Endothelial cell (in vitro differentiated cells): ENCODE results near the gene RPL22L1. TPM values are rescaled to one million over a fixed set of nuclear protein-coding genes. Genes with fewer than 3 reads are reported as not detected.

ENCODE experiments used
- DNase-seq: peaks from one replicate; pipeline ENCODE4 v3.0.0; 2021; ENCODE audit warnings: low spot score
- H3K27ac Mint-ChIP-seq: one replicate; pipeline ENCODE4 v1.8.0; 2021; ENCODE audit warnings: mixed read lengths, inconsistent platforms; ENCODE audit not compliant: unreplicated experiment
- H3K27me3 Mint-ChIP-seq: one replicate; pipeline ENCODE4 v1.8.0; 2021; ENCODE audit warnings: mild to moderate bottlenecking, moderate library complexity, mixed read lengths, inconsistent platforms; ENCODE audit not compliant: unreplicated experiment
- H3K36me3 Mint-ChIP-seq: one replicate; pipeline ENCODE4 v1.8.0; 2021; ENCODE audit warnings: mild to moderate bottlenecking, low read depth, mixed read lengths, inconsistent platforms; ENCODE audit not compliant: unreplicated experiment
- H3K4me1 Mint-ChIP-seq: one replicate; pipeline ENCODE4 v1.8.0; 2021; ENCODE audit warnings: mild to moderate bottlenecking, mixed read lengths, inconsistent platforms; ENCODE audit not compliant: unreplicated experiment
- H3K4me3 Mint-ChIP-seq: one replicate; pipeline ENCODE4 v1.8.0; 2021; ENCODE audit warnings: mild to moderate bottlenecking, mixed read lengths, inconsistent platforms; ENCODE audit not compliant: unreplicated experiment
- H3K9me3 Mint-ChIP-seq: one replicate; pipeline ENCODE4 v1.8.0; 2021; ENCODE audit warnings: mixed read lengths, inconsistent platforms; ENCODE audit not compliant: unreplicated experiment
- total RNA-seq: library from RNA; stranded (reverse); fragmentation: NEBNext Ultra II Directional; extraction: Animal tissue kit (Norgen Biotek cat#: 25700); gene quantifications from one replicate; pipeline ENCODE4 v1.2.1, GENCODE V29; 2021; ENCODE audit not compliant: unreplicated experiment
- TF ChIP-seq, protein P1 (sequence below): fragments of 200-600 bp; sonication (generic); IDR thresholded peaks from one replicate; pipeline ENCODE4 v1.5.0; 2021; ENCODE audit warnings: antibody characterized with exemption; ENCODE audit not compliant: unreplicated experiment

The RPL22L1 gene
- total RNA-seq, 1 donor from 2014 or later = 22.0 TPM

DNA sequence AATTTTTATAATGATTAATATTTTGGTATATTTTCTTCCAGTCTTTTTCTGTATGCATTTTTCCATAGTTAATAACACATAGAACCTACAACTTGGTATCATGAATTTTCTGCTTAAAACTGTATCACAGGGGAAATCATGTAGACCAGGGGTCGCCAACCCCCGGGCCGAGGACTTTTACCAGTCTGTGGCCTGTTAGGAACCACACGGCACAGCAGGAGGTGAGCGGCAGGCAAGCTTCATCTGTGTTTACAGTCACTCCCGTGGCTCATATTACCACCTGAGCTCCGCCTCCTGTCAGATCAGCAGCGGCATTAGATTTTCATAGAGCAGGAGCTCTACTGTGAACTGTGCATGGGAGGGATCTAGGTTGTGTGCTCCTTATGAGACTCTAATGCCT lies 54.7 kb downstream of the RPL22L1 start:
- H3K27me3 Mint-ChIP-seq = peaks cover 6% of the 10 kb centered on the region
- H3K4me1 Mint-ChIP-seq = peaks cover 22% of the 10 kb centered on the region
- TF ChIP-seq, protein P1, sequence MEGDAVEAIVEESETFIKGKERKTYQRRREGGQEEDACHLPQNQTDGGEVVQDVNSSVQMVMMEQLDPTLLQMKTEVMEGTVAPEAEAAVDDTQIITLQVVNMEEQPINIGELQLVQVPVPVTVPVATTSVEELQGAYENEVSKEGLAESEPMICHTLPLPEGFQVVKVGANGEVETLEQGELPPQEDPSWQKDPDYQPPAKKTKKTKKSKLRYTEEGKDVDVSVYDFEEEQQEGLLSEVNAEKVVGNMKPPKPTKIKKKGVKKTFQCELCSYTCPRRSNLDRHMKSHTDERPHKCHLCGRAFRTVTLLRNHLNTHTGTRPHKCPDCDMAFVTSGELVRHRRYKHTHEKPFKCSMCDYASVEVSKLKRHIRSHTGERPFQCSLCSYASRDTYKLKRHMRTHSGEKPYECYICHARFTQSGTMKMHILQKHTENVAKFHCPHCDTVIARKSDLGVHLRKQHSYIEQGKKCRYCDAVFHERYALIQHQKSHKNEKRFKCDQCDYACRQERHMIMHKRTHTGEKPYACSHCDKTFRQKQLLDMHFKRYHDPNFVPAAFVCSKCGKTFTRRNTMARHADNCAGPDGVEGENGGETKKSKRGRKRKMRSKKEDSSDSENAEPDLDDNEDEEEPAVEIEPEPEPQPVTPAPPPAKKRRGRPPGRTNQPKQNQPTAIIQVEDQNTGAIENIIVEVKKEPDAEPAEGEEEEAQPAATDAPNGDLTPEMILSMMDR = no peak
- no peak overlapping the region for H3K4me3 Mint-ChIP-seq
- no peak overlapping the region for H3K27ac Mint-ChIP-seq
- H3K36me3 Mint-ChIP-seq = no peaks in the 10 kb centered on the region
- no peaks in the 10 kb centered on the region for H3K9me3 Mint-ChIP-seq
- DNase-seq = no peak

Other genes starting within 250 kb of the RPL22L1 start
- gene EIF5A2, start 38.4 kb upstream of the RPL22L1 start, total RNA-seq = 1.3 TPM
- gene SLC2A2, start 156.5 kb upstream of the RPL22L1 start, total RNA-seq = not detected